DND-41 (cell line): ENCODE data around the gene MOB3B.

Source experiments
- EZH2 ChIP-seq: IDR thresholded peaks from 3 replicates; pipeline ENCODE4 v1.6.1; 2012; ENCODE audit warnings: borderline replicate concordance, low read depth, mild to moderate bottlenecking, moderate library complexity, low read length, inconsistent platforms; ENCODE audit not compliant: severe bottlenecking
- TF ChIP-seq, protein P1 (sequence below): IDR thresholded peaks from 2 replicates; pipeline ENCODE4 v1.5.1; 2012; ENCODE audit warnings: borderline replicate concordance, low read length, moderate library complexity, mild to moderate bottlenecking; ENCODE audit not compliant: poor library complexity, severe bottlenecking; ENCODE audit errors: extremely low read depth

DNA sequence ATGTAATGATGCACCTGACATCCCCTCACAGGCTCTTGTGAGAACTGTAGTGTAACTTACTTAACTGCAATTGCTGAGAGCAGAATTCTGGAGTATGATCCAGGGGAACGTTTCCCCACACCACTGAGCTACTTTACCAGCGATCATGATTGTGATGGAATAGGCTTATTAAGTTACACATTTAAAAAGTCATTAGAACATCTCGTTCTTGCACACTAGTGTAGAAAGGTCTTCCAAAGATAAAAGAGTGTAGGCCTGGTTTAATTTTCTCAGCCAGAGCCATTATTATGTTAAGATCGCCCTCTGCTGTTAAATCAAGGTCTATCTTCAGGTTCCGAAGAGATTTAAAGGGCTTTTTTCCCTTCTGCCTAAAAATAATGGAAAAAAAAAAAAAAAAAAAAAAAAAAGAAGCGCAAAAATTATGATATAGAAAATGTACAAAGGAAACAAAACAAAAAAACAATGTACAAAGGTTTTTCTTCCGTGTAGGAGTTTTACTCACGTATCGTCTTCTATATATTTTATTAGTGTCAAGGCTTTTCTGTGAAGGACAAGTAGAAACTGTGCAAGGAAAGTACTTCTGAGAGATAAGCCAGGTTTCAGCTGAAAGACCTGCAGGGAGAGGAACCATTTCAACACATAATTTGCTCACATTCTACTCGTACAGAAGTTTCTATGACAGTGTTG, 18.6 kb upstream of the MOB3B start:
- TF ChIP-seq, protein P1, sequence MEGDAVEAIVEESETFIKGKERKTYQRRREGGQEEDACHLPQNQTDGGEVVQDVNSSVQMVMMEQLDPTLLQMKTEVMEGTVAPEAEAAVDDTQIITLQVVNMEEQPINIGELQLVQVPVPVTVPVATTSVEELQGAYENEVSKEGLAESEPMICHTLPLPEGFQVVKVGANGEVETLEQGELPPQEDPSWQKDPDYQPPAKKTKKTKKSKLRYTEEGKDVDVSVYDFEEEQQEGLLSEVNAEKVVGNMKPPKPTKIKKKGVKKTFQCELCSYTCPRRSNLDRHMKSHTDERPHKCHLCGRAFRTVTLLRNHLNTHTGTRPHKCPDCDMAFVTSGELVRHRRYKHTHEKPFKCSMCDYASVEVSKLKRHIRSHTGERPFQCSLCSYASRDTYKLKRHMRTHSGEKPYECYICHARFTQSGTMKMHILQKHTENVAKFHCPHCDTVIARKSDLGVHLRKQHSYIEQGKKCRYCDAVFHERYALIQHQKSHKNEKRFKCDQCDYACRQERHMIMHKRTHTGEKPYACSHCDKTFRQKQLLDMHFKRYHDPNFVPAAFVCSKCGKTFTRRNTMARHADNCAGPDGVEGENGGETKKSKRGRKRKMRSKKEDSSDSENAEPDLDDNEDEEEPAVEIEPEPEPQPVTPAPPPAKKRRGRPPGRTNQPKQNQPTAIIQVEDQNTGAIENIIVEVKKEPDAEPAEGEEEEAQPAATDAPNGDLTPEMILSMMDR, result peak; percentile 51
- TF ChIP-seq EZH2, result no peak
